ENCODE results near the gene DUSP1.

DUSP1 gene

DNA sequence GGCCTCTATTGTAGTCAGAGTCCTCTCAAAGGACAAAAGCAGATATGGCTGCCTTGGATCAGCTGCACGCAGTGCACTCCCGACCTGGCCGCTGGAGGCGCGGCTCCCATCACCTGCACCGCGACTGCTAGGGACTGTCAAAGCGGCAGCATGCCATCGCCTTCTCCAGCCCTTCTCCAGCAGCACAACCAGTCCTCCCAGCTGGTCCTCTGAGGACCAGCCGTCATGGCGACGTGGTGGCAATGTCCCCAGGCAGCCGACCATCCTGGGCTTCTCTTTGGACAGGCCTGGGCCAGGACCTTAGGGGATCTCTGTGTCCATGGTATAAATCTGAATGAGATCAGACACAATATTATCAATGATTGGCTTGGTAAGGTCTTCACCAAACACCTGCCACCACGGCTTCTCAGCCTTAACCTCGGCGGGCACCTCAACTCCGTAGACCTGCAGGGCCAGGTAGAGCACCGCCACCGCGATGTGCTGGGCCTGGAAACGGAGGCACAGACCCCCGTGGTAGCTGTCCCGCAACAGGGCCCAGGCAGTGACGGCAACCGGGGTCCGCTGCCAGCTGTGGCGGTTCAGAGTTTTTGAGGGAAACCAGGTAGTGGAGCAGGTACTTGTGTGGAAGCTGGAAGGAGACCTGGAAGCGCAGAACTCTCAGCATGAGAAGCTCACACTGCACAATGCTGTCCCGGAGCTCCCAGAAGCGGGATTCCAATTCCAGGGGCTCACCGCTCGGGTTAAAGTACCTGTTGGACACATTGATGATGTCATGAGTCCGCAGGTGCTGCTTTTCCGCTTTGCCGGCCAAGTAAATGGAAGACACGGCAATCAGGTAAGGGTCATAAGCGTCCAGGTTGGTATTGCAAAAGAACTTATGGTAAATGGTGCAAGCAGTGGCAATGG, 8.5 kb downstream of the DUSP1 start:
- DNase-seq, result no peak

DNA sequence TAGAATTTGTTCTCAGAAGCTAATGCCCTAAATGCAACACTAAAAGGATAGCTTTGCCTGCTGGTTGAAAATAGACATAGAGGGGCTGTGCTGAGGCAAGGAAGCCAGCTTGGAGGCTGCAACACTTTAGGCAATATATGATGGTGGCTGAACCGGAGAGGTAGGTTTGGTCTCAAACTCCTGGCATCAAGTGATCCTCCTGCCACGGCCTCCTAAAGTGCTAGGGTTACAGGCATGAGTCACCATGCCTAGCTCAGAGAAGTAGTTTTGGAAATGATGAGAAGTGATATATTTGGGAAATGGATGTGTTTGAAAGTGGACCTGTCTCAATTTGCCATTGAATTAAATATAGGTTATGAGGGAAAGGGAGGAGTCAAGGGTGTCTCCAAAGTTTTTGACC, 10.0 kb downstream of the DUSP1 start:
- DNase-seq, result no peak

DNA sequence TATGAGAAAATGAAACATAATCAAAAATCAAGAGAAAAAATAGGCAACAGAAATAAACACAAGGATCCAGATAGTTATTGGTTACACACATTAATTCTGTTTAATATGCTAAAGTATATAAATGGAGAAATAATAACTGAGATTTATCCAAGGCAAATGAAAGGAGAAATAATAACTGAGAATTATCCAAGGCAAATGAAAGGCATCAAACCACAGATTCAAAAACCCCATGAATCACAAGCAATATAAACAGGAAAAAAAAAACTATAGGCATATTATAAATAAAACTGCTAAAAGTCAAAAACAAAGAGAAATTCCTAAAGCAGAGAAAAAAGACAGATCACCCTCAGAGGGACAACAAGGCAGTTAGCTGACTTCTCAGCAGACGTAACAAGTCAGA, 10.9 kb downstream of the DUSP1 start:
- DNase-seq, result no peak

DNA sequence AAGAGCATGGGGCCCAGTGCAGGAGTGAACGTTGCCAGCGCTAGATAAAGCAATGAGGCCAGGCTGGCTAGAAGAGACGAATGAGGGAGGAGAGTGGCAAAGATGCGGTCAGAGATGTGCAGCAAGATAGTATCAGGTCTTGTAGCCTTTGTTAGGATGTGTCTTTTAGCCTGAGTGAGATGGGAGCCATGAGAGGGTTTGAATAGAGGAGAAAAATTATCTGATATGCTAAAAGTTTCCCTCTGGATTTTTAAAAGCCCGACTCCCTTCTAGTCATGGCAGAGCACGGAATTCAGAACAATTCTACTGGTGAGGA, 12.2 kb downstream of the DUSP1 start:
- no peak for DNase-seq

DNA sequence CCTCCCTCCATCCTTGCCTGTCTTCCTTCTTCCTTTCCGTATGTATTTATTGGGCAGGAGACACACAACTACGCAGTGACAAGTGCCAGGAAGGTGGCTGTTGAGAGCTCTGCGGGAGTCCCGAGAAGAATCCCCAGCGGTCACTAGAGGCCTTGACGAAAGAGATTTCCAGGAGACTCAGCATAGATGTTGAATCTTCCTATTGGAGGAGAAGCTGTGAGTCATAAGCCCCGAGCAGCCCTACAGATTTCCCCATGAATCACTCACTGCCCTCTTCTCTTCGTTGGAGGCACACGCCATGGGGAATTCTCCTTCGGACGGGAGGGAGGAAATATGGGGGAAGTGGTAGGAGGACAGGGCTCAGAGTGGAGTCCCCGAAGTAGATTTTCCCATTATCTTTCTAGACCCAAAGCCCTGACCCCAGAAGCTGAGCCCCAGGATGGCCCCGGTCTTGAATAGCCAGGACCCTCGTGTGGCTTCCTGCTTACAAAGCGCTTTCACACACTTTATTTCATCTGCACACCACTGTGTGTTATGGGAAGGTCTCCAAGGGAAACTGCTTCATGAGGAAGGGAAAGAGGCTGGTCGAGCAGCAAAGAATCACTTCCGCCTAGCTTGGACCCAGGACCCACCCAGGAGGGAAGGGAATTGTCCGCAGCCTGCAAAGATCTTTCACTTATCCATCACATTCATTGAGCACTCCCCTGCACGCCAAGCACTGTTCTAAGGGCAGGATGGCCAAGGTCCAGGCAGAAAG, 12.7 kb downstream of the DUSP1 start:
- no peak for DNase-seq

DNA sequence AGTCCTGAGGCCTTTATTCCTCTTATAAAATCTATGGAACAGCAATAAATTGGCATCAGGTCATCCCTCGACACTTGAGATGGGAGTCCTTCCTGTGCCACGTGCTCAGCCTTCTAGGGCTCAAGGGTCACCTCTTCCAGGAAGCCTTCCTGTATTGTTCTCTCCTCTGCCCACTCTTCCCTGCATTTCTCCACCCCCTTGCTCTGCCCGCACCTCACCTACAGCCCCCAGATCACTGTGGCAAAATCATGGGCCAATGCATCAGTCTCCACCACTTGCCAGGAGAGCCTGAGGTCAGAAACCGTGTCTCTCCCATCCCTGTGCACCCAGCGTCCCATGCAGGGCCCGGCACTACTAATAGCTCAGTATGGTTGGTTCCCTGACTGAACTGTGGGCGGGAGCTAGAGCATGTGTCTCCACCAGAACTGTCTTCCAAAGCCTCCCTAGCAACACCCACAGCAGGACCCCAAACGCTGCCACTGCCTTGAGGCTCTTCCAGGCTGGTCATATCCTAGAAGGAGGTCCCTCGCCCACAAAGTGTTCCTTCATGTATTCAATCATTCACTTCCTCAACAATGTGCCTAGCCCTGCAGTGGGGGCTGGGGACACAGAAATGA, 13.5 kb downstream of the DUSP1 start:
- no peak for DNase-seq

DNA sequence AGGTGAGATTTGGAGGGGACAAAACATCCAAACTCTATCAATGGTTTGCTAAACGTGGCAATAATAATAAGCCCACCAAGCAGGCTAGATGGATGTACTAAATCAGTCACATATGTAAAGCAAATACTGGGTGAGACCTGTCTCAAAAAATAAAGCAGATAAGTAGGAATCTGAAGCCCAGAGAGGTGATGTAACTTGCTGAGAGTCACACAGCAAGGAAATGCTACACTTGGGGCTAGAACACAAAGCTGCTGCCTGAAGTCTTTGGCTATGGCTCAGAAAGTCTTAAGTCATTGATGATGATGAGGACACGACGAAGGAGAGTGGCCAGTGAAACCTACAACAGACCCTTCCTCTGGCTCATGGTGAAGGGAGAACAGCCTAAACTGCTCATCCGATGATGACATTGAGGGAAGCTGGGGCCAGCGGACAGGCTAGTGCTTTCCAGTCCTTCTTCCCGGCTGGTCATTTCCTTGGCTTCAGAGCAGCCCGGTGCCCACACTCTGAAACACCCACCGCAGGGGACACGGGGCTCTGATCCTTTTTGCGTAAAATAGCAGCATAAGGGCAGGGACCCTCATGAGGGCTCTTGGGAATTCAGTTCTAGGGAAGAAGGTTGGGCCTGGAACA, 14.1 kb downstream of the DUSP1 start:
- DNase-seq, result no peak

DNA sequence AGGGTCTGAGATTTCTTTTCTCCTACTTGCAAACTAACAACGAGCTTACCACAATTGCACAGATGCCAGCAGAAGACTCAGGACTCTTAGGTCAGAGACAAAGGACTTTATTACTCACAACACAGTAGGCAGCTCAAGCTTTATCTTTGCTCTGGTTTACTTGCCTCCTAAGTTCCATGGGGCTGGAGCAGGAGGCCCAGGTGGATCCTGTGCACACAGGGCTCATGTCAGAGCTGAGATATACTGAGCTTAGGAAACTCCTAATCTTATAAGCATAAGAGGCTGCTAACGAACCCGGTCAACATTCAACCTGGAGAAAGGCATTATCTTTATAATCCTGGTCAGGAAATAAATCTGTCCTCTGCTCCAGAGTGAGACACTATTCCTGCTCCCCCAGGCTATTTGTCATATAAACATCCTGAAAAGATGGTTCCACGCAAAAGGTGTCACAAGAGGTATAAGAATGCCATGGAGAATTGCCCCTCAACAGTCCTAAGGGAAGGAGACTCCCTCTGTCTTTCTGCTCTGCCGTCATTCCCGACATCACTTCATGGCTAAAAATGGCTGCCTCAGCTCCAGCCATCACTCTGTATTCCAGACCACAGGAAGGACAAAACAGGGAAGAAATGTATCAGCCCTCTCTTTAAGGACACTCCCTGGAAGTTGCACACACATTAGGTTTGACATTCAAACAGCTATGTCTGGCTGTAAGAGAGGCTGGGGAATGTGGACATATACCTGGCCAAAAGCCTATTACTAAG, 16.2 kb downstream of the DUSP1 start:
- no peak for DNase-seq

DNA sequence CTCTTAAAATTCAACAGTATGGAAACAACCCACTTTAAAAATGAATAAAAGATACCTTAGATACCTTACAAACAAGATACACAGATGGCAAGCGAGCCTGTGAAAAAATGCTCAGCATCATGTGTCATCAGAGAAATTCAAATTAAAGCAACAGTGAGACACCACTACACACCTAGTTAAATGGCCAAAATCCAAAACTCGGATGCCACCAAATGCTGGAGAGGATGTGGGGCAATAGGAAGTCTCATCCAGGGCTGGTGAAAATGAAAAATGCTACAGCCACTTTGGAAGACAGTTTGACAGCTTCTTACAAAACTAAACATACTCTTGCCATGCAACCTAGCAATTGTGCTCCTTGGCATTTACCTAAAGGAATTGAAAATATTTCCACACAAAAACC, 17.9 kb downstream of the DUSP1 start:
- no peak for DNase-seq

DNA sequence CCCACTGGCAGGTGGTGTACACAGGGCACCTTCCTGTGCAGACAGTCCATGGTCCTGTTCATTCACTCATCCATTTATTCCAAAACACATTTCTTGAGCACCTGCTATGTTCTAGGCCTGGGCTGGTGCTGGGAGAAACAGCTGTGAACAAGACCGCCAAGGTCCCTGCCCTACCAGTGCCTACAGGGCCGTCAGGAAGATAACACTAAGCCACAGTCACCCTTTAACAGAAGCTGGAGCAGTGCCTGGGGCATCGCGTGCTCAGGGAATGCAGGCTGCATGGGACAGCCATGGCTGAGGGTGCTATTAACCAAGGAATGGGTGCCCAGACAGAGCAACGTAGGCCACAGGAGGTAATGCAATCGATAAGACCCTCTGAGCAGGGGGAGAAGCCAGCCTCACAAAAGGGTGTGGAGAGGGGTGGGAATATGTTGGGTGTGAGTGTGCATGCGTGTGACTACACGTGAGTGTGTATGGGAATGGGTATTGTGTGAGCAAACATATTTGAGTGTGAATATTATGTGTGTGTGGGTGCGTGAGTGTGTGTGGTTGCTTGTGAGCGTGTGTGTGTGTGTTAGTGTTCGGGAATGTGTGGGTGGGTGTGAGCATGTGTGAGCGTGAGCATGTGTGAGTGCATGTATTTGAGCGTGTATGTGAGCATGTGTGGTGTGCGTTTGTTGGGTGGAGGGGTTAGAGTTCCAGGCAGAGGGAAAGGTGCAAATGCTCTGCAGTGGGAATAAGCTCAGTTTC, 19.1 kb downstream of the DUSP1 start:
- DNase-seq, result no peak

DNA sequence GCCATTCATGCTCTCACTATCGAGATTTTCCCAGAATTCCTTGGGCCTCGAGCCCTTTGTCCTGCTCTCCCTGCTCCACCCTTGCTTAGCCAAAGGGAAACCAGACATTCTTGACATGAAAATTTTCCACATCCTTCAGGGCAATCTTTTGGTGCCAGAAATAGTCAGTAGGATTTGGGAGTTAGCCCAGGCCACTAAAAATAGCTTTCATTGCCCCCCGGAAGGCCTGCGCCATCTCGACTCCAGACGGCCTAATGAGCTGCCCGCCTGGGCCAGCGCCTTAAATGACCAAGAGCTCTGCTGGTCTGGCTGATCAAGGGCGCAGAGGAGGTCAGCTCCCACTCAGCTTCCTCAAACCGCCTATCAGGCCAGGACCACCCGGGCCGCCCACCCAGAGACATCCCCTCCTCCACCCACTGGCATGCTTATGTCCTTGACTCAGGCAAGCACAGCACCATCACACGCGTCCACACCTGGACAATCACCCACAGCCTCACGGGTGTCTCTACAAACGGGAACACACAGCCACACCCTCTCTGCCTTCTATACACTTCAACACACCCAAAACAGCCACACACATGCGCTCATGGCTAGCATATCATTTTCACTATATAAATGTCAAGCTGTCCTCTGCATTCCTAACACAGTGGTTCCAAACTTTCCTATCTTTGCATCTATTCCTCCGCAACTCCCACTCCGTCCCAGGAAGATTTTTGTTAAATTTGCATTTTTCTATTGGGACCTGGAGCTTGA, 20.9 kb downstream of the DUSP1 start:
- DNase-seq, result no peak

DNA sequence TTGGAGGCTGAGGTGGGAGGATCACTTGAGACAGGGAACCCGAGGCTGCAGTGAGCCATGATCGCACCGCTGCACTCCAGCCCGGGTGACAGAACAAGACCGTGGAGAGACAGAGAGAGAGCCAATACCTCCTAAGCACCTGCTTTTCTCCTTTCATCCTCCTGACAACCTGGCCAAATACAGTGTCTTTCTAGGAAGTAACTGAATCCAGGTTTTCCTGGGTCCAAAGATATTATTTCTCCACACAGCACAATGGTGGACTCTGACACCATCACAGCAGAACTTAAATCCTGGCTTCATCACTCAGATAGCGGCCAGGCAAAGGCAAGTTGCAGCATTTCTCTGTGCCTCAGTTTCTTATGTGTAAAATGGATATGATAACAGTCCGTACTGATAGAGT, 21.9 kb downstream of the DUSP1 start:
- DNase-seq, result no peak

DNA sequence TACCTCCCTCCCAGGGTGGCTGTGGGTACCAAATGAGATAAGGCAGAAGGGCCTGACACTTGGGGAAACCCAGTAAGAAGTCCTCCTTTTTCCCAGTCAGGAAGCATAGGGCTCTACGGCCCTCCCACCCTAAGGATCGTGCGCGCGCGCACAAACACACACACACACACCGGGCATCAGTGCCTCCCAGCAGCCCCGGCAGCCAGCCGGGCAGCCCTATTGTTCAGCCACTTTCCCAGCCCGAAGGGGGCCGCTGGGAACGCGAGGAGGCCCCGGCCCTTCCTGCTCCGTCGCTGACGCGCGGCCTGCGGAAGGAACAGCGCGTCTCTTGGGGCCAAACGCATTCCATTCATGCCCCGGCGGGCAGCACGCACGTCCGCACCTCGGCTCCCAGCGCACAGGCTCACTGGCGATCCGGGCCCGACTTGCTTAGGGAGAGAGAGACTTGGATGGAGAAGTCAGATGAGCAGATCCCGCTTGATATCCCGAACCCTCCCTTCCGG, 22.6 kb downstream of the DUSP1 start:
- no peak for DNase-seq

DNA sequence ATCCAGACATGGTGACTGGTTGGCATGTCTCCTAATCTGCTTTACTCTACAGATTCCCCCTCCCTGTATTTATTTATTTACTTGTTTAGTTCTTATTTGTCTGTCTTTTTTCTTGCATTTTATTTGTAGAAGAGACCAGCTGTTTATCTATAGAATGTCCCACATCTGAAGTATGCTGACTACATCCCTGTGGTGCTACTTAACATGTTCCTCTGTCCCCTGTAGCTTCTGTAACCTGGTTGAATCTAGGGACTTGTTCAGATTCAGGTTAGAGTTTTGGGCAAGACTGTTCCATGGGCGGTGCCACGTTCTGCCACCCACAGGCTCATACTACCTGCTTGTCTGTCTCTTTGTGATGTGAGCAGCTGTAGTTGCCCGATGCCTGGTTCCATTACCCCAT, 23.5 kb downstream of the DUSP1 start:
- DNase-seq, result no peak

DNA sequence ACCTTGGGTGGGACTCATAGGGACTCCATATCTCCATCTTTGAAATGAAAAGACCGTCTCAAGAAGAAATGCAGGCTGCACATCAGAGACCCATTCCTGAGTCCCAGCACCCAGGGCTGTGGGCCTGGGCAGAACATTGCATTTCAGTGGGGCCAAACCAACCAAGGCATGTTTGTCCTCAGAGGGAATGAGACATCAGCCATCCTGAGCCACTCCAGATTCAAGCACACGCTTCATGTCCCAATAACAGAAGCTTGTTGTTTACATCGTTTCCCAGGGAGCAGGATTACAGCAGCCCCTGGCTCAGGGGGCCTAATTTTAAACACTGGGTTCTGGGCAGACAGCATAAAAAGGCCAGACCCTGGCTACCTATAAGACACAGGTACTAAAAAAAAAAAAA, 24.3 kb downstream of the DUSP1 start:
- DNase-seq, result no peak

DNA sequence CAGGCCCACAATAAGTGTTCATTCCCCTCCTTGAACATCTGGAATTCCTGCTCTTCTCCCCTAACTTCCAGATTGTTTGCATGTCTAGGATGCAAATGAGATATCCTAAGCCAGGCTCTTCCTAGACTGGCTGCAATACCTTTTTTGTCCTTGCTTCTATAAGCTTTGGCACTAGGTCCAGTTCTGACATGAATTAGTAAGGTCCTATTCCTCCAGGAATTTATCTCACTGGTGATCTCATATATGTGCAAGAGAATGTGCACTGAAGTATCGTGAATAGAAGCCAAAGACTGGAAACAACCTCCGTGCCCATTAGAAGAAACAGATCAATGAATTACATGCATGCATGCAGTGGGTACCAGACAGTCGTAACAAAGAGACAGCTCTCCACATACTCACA, 25.2 kb downstream of the DUSP1 start:
- no peak for DNase-seq

DNA sequence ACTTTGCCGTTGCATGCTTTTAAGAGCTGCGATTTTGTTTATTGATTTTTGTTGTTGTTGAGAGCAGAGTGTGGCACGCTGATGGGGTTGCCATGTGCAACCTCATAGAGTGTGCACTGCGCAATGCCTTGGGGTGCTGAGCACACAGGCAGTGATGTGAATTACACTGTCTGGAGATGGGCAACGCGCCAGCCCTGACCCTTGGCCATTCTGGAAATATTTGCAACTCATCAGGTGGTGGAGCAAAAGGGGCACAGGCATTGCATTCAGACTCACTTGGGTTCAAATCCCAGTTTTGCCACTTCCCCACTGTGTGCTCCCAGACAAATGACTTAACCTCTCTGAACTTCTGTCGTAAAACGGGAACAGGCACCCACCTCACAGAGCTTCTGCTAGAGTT, 25.6 kb downstream of the DUSP1 start:
- no peak for DNase-seq

DNA sequence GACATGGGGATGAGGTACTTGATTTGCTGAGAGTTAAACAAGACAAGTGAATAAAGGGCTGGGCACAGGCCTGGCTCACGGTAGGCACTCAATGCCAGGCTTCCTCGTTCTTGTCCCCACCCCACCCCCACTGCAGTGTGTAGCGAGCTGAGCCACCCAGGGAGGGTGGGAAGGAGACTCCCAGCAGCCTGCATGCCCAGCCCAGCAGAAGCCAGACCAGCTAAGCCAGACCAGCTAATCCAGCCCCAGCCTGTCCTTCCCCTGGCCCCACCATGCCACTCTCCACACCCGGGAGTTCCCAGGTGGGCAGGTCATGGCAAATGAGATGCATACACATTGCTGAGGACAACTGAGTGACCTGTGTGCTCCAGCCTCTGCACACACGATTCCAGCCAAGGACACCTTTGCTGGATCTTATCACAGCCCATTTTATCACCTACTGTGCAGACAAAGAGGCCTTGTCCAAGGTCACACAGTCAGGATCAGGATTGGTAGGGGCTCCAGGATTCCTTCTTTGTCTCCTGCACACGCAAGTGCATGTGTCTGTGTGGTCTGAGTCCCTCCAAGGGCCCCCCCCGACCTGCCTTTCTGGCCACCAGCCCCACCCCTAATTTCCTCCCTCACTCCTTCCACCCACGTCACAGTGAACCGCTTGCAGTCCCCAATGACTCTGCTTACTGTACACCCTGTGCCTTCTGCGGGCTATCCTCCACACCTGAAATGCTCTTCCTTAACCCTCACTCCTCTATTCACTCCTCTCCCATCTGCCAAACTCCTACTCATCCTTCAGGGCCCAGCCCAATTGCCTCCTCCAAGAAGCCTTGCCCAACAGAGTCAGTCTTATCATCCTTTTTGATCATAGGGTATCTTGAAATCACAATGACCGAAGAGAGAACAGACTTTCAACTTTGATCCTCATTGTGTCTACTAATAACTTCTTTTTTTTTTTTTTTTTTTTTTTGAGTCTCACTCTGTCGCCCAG, 26.6 kb downstream of the DUSP1 start:
- no peak for DNase-seq

DNA sequence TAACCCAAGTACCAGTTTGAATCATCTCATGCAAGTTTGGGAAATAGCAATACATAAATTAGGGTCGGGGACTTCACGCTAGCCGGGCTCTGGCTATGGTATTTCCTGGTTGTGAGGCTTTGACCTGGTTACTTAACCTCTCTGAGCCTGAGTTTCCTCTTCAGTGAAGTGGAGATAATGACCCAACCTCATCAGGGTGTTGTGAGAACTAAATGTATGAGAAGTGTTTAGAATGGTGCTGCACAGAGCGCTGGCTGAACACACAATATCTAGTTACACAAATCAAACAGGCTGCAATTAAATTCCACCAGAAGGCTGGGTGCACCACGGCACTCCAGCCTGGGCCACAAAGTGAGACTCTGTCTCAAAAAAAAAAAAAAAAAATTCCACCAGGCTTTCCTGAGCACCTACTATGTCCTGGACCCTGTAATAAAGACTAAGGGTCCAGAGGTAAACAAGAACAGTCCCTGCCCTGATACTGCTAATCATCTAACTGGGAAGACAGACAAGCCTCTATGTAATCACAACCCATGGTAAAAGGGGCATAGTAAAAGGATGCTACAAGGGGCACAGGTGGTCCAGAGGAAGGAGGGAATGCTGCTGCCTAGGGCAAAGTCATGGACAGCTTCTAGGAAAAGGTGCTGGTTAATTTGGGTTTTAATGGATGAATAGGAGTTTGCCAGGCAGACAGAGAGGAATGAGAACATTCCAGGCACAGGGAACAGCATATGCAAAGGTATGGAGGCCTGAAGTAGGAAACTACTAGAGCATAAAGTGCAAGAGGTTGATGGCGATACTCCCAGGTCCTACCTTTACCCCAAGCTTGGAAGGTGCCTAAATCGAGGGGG, 27.7 kb downstream of the DUSP1 start:
- DNase-seq, result no peak
